Subcutaneous adipose tissue (tissue), 4 donors: ENCODE results near the gene SLC10A6. TPM values are rescaled to one million over a fixed set of nuclear protein-coding genes. Genes with fewer than 3 reads are reported as not detected.

Experiments used
- CTCF ChIP-seq: fragments of 450-650 bp; IDR thresholded peaks from one replicate; pipeline ENCODE4 v1.5.1; 2016; ENCODE audit warnings: low read depth, mild to moderate bottlenecking, control low read depth, antibody characterized with exemption, moderate library complexity
- total RNA-seq, 4 donors: library from RNA; depleted of rRNA; stranded (reverse); fragments of >200 nt; gene quantifications; one replicate each; pipeline ENCODE4 v1.1.0, GENCODE V29; 2016

Gene SLC10A6
- total RNA-seq, 4 donors from 2014 or later, result 4.4 to 16.4 (median 13.8) TPM

GRCh38 chr4:86775061-86775460 lies 74.1 kb downstream of the SLC10A6 start:
- no peak for TF ChIP-seq CTCF

Other genes with a start within 250 kb of the SLC10A6 start
- 1 to 10 TPM in 1 of 4 donors, under 1 TPM in 1, not detected in 2; 0.88 to 5.8 TPM for gene C4orf36, start 43.0 kb upstream of the SLC10A6 start, total RNA-seq
- gene AFF1, start 85.6 kb upstream of the SLC10A6 start, total RNA-seq, result 100 to 1,000 TPM in 2 of 4 donors, 10 to 100 TPM in 2; 90.1 to 132 (median 101) TPM